CD4-positive, alpha-beta T cell treated with Interleukin-21 for 1 hour (primary cell): Measurements from ENCODE around the gene GGA1.
"Not testable (repeated sequence)": the region's sequence is repeated elsewhere in the genome, so short reads cannot be mapped to it uniquely, and the experiment has no call there.

Experiments
- DNase-seq: peaks from one replicate; pipeline ENCODE4 v3.0.0-alpha.2; 2020

GGA1 gene

DNA sequence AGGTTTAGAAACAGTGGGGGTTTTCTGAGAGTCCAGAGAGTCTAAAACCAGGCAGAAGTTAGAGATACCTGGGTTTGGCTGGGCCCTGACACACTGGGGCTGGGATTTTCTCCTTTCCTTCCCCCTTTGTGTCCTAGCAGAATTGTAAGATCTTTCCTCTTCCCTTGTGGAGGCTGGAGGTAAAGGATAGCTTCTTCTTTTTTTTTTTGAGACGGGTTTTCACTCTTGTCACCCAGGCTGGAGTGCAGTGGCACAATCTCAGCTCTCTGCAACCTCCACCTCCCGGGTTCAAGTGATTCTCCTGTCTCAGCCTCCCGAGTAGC is 1.5 kb downstream of the GGA1 start:
- not testable (repeated sequence) for DNase-seq

DNA sequence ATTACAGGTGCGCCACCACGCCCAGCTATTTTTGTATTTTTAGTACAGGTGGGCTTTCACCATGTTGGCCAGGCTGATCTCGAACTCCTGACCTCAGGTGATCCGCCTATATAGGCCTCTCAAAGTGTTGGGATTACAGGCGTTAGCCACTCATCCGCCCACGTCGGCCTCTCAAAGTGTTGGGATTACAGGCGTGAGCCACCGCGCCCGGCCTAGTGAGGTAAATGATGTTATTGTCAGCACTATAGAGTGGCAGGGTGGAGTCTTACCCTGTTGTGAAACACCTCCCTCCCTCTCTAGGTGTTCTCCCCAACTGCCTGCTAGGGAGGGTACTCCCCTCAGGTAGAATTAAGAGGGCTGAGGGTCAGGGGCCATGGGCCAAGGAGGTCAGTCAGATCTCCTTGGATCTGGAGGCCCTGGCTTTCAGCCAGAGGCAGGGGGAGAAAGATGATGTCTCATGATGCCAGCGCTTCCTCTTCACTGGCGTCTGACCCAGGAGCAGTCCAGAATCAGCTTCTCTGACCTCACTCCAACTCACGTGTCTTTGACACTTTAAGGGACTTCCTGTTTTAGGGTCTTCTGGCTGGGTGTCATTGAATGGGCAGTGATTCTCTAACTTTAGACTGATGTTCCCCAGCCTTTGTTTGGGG is 2.0 kb downstream of the GGA1 start:
- DNase-seq: no peak

DNA sequence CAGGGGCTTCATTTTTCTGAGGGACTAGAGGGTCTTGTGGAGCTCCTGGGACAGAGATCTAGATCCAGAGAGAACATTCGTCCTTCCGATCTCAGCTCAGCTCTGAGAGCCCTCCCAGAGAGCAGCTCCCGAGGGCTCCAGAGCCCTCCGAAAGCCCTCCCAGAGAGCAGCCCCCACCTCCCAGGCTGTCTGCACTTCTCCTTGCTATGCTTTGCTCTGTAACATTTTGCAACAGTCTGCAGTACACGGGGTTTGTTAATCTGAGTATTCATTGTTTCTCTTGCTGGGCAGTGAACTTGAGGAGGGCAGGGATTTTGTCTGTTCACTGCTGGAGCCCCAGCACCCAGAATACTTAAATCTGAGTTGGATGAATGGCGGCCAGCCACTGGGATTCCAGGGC is 2.6 kb downstream of the GGA1 start:
- no peak for DNase-seq

DNA sequence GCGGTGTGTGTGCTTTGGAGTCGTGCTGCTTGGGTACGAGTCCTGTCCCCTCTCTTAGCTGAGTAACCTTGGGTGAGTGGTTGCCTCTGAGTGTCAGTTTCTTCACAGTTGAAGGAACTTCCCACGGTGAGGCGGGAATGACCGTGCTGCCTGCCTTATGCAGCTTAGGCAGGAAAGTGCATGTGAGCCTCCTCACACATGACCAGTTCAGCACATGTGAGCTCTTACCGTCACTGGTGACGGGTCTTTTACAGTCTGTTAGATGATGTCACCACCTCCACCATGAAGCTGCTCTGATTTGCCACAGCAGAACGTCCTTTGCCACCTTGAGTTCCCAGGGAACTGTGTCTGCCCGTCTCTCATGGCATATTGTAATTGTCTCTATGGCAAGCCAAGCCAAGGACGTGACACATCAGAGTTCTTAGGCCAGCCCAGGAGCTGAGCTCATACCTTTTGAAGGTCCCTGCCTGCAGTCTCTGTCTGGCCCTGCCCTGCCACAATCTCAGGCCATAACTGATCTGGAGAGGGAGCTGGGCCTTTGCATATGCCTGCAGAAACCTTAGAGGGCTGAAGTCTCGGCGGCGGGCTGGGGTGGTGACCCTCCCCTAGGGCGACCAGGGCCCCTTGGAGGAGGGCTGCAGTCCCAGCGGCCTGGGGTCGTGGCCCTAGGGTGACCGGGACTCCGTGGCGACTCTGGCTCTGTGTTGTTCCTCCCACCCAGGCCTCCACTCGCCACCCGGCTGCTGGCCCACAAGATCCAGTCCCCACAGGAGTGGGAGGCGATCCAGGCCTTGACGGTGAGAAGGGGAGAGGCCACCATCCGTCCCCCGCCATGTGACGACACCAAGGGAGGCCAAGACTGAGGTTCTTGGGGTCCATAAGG is 7.8 kb downstream of the GGA1 start:
- DNase-seq: no peak

DNA sequence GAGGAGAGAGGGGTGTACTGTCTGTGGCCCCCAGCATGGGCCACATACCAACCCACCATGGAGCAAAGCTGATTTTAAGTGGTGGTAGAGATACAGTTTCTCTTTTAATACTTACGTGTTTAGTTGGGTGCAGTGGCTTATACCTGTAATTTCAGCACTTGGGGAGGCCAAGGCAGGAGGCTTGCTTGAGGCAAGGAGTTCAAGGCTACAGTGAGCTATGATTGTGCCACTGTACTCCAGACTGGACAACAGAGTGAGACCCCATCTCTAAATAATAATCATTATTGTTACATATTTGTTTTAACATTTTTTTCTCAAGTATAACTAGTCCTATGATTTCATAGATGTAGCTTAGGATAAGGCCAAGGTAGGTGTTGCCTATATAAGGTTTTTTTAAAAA is 8.8 kb downstream of the GGA1 start:
- DNase-seq: no peak

DNA sequence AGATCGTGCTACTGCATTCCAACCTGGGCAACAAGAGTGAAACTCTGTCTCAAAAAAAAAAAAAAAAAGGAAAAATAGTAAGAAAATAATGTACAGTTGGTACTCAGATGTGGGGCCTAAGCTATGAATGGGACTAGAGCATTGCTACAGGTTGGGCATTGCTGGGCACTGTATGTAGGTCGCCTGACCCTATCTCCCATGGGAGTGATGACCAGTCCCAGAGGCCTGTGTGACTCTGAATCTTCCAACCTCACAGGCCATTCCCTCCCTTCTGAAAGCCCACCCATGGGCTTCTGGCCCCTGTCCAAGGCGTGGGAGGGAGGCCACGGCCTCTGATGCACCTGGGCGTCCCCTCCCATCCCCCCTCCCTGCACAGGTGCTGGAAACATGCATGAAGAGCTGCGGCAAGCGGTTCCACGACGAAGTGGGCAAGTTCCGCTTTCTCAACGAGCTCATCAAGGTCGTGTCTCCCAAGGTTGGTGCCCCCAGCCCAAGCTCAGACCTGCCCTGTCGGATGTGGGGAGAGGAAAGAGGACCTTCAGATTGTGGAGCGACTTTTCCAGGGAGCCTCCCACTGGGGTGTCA is 9.5 kb downstream of the GGA1 start:
- DNase-seq: no peak

DNA sequence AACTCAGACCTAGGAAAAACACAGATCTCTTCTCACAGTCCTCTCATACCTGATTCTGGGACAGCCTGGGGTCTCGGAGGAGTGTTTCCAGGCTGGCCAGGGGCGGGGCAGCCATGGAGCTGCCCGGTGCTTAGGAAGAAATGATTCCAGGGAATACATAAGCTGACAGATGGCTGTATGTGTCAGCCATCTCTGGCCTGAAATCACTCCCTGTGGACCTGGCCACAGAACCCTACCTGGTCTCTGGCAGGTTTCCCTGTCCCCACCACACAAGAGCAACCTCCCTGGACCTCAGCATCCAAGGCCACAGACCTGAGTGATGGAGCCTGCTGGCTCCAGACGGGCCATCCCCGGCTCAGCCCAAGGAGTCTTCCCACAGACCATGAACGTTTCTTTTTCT is 10.0 kb downstream of the GGA1 start:
- no peak for DNase-seq

DNA sequence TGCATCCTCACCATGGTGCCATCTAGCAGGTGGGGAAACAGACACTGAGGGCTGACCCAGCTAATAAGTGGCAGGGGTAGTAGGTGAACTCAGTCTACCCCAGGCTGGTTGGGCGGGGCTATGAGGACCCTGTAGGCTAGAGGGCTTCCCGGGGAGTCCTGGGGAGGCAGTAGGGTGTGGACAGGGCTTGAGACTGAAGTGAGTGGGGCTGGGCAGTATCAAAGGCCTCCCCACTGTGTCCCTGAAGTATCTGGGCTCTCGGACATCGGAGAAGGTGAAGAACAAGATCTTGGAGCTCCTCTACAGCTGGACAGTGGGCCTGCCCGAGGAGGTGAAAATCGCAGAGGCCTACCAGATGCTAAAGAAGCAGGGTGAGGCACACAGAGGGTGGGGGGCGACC is 11.4 kb downstream of the GGA1 start:
- DNase-seq: no peak

DNA sequence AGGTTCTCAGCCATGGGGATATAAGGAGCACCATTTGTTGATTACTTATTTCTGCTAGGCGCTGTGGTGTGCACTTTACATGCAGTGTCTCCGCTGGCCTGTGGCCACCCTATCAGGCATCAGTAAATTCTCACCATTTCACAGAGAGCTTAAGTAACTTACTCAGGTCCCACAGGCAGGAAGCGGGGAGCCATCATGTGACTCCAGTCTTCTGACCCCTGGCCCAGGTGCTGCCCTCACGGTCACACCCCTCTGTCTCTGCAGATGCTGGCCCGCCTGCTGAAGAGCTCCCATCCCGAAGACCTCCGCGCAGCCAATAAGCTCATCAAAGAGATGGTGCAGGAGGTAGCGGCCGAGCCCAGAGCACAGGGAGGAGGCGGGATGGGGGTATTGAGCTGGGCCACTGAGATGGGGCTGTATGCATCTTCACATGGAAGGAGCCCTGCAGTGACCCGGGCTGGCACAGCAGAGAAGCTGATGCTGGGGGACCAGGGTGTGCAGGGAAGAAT is 12.8 kb downstream of the GGA1 start:
- no peak for DNase-seq

DNA sequence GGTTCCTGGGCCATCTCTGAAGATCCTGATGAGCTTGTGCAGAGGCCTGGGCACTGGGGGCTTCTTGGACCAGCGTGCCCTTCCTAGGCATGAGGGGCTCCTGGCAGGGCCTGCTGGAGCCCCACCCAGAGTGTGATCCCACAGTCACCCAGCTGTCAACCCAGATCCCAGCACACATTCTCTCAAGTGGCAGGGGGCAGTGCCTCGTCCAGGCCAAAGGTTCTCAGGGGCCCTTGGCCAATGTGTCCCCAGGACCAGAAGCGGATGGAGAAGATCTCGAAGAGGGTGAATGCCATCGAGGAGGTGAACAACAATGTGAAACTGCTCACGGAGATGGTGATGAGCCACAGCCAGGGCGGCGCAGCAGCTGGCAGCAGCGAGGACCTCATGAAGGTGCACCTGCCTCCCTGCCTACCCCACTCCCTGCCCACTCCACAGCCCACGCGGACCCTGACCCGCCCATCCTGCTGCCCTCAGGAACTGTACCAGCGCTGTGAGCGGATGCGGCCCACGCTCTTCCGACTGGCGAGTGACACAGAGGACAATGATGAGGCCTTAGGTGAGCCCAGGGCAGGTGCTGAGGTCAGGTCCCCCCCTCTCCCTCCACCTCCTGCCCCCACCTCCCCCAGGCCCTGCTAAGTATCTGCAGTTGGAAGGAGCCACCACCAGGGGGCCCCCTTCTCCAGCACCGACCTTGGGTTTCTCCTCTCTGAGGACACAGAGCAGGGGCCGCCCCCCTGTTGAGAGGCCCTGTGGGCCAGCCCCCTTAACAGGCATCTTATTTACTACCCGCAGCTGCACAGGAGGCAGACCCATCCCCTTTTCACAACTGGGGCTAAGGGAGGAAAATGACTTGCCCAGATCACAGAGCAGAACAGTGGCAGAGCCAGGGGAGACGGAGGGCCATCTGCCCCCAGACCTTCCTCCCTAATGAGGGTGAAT is 14.7 kb downstream of the GGA1 start:
- peak; percentile 84 for DNase-seq

DNA sequence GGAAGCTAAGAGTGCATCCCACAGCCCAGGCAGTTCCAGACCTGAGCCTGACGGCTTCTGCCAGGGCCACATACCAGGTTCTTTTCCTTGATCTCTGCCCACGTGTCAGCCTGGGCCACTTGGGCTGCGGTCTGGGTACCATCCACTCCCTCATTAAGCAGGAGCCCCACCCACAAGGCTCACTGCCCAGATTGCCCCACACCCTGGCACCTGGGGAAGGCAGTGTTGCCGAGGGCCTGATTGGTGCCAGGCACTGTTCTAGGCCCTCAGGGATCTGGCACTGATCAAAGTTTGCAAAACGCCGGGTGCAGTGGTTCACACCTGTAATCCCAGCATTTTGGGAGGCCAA is 15.4 kb downstream of the GGA1 start:
- DNase-seq: no peak

DNA sequence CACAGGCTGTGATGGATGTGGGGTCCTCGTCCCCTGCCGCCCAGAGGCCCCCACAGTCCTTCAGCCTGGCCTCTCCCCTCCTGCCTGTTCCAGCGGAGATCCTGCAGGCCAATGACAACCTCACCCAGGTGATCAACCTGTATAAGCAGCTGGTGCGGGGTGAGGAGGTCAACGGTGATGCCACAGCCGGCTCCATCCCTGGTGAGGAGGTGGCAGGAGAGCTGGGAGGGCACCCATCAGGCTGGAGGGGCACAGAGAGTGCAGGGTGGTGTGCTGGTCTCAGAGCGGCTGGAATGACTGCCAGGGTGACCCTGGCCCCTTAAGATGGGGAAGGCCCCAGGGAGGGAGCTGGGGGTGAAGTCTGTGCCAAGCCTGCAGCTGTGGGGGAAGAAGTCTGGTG is 16.2 kb downstream of the GGA1 start:
- no peak for DNase-seq

DNA sequence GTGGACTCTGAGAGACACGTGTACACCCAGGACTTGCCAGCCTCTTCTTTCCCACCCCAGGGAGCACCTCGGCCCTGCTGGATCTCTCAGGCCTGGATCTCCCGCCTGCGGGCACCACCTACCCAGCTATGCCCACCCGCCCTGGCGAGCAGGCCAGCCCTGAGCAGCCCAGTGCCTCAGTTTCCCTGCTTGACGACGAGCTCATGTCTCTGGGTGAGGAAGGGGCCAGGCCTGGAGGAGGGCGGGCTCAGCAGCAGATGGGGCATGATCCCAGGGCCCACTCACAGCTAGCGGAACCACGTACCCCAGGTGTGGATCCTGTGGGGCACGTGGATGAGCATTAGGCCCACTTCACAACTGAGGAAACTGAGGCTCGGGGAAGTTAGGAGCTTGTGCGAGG is 17.1 kb downstream of the GGA1 start:
- DNase-seq: no peak

DNA sequence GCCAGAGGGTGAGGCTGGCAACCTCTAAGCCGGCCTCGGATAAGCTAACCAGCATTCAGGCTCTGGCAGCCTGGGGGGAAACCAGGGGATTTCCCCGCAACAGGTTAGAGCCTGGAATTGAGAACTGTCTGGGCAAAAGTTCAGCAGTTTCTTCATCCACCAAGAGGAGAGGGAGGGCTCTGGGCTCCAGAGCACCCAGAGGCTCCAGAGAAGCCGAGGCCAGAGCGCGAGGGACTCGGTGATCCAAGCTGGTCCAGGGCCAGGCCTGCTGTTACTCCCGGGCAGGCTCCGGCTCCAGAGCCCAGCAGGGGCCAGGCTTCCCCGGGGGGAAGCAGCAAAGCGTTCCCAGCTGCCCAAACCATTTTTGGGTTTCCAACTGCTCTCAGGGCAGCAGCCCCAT is 17.5 kb downstream of the GGA1 start:
- DNase-seq: no peak

DNA sequence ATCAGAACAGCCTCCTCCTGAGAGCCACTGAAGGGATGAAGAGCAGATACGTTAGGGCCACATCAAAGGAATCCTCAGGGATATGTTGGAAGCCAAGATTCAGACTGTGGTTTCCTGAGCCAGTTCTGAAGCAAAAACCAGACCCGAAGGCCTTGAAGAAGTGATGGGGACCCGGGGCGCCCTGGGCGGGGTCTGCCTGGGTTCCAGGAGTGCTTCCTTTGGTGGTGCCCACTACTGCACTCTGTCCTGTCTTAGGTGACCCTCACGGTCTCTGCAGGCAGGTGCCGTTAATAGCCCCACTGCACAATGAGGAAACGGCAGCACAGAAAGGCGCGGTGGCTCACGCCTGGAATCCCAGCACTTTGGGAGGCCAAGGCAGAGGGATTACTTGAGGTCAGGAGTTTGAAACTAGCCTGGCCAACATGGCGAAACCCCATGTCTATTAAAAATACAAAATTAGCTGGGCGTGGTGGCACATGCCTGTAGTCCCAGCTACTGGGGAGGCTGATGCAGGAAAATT is 18.0 kb downstream of the GGA1 start:
- no peak for DNase-seq

DNA sequence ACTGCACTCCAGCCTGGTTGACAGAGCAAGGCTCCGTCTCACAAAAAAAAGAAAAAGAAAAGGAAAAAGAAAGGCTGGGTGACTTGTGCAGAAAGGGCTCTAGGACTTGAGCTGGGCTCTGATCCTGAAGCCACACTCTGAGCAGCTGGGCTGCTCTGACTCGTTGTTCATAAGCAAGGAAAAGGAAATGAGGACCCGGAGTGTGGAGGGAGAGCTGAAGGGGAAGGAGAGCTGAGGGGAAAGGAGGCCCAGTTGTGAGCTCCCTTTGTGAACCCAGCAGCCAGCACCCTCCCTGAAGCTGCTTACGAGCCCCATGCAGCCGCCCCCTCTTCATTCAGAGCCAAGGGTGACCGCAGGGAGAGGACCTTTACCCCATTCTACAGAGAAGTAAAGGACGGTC is 18.5 kb downstream of the GGA1 start:
- no peak for DNase-seq

DNA sequence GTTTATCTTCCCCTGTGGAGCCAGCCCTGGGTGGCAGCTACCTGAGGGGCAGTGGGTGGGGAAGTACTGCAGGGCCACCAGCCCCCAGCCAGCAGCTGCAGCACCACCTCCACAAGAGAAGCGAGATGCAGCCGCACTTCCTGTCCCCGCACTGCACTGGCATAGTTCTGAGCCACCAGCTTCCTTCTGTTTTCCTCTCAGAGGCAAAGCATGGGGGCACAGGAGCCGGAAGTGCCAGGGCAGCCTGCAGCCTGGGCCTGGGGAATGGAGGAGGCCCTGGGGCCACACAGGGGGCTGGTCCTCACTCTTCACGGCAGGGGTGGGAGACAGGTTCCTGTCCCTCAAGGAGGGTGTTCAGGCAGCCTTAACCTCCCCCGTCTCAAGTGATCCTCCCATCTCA is 18.9 kb downstream of the GGA1 start:
- peak; percentile 65 for DNase-seq

DNA sequence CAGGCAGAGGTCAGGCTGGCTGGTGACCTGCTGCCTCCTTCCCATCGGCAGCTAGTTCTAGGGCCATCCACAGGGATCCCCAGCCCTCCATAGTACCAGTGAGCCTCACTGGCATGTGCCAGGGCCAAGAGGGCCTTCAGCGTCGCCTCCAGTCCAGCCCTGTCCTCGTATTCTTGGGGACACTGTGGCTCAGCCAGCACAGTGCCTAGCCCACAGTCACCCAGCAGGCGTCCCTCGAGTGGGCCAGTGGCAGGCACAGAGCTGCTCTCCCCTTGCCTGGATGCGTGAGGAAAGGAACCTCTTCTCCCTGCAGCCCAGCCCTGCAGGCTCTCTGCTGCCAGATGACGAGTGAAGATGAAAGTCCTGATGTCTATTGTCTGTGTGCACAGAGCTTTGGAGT is 20.2 kb downstream of the GGA1 start:
- no peak for DNase-seq

DNA sequence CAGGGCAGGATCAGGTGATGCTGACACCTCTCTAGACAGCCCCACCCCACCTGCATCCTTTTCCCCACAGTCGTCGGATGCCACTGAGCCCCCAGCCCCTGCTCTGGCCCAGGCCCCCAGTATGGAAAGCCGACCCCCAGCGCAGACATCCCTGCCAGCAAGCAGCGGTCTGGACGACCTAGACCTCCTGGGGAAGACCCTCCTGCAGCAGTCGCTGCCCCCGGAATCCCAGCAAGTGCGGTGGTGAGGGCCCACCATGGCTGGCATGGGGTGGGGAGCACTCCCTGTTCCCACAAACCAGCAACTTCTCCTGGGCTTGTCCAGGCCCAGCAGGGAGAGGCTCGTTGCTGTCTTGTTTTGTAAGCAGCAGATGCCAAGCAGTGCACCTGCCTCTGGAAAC is 21.3 kb downstream of the GGA1 start:
- DNase-seq: no peak

DNA sequence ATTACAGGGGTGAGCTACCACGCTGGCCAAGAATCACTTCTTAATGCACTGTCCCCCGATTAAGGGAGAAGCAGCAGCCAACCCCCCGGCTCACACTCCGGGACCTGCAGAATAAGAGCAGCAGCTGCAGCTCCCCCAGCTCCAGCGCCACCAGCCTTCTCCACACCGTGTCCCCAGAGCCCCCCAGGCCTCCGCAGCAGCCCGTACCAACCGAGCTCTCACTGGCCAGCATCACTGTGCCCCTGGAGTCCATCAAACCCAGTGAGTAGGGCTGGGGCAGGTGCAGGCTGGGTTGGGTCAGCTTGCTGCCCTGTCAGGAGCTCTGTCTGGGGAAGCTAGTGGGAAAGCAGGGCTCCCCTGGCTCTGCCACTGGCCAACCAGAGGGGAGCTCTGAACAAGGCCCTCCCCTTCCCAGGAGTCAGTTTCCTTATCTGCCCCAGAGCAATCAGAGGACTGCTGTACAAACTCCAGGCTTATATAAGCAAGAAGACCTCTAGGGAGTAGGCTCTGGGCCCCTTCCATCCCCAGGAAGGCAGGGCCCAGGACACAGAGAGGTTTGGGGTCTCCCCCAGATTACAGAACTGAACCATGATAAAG is 22.3 kb downstream of the GGA1 start:
- no peak for DNase-seq

DNA sequence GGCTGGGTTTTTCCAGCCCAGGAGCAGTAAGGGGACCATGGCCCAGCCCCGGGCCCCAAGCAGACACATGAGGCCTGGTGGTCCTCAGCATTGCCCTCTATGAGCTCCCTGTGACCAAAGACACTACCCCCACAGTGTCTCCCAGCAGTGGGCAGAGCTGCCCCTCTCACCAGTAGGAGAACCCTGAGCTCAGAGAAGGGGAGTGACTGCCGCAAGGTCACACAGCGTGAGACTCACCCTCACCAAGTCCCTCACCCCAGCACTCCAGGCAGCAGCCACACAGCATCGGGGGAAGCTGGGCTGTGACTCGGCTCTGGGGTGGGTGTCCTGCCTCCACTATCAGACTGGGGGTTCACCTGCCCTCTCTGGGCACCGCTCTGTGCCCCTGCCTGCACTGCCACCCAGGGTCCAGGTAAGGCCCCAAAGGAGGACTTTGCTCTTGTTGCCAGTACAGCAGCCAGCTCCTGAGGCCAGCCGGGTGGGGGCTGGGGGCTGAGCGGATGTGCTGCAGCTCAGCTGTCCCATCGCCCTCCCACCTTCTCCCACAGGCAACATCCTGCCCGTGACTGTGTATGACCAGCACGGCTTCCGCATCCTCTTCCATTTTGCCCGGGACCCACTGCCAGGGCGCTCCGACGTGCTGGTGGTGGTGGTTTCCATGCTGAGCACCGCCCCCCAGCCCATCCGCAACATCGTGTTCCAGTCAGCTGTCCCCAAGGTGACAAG is 23.0 kb downstream of the GGA1 start:
- peak; percentile 55 for DNase-seq
